GM12878 (cell line): ENCODE results near the gene IER5L. TPM values are rescaled to one million over a fixed set of nuclear protein-coding genes. Genes with fewer than 3 reads are reported as not detected.

Source experiments
- ATAC-seq: fragments of 200-7000 bp; cut with Tn5 transposase; 3 replicates; pipeline ENCODE4 v1.9.1; 2020; ENCODE audit warnings: mild to moderate bottlenecking, moderate library complexity
- BruUV-seq: library from RNA; stranded (reverse); fragments of 400-500 nt; replicated peaks from 2 replicates; lab custom pipeline; 2021; lab: Mats Ljungman, UMichigan
- CTCF ChIA-PET: fragments of 300-600 bp; sonication (Branson Sonifier 250); formaldehyde crosslinking; extraction: SDS; loops from one replicate; lab custom pipeline; 2021; ENCODE audit warnings: inconsistent platforms; lab: Yijun Ruan, JAX
- POLR2A ChIA-PET: fragments of 350-600 bp; formaldehyde crosslinking; extraction: SDS; loops from one replicate; lab custom pipeline; 2021; ENCODE audit warnings: inconsistent platforms; lab: Charles Lee
- RAD21 ChIA-PET: fragments of 300-600 bp; sonication (Branson Sonifier 250); formaldehyde crosslinking; loops from one replicate; lab custom pipeline; 2023; ENCODE audit warnings: antibody characterized with exemption; ENCODE audit not compliant: unreplicated experiment; lab: Charles Lee
- SMC1A ChIA-PET: fragments of 300-600 bp; sonication (Branson Sonifier 250); formaldehyde crosslinking; loops from one replicate; lab custom pipeline; 2023; ENCODE audit not compliant: unreplicated experiment, uncharacterized antibody; lab: Charles Lee
- DNase-seq: peaks from one replicate; pipeline ENCODE4 v3.0.0-alpha.2; 2011; ENCODE audit warnings: low read depth, low spot score
- FAIRE-seq: peaks from 3 replicates; lab custom pipeline; 2011; peaks lifted over from hg19 to GRCh38; lab: Jason Lieb, UNC
- H2AFZ ChIP-seq: 2 replicates; pipeline ENCODE4 v1.6.0; 2011; ENCODE audit warnings: low read depth, low read length, control low read depth; ENCODE audit not compliant: control insufficient read depth
- H3K27ac ChIP-seq: 2 replicates; pipeline ENCODE4 v1.5.1; 2011; ENCODE audit warnings: control low read depth; ENCODE audit not compliant: control insufficient read depth, insufficient read depth
- H3K27me3 ChIP-seq, 2 experiments: replicated peaks in 1 of 2; 2 replicates each; pipeline versions ENCODE4 v1.6.0 to v1.6.1; 2011; ENCODE audit warnings: low read length in 1 of 2; ENCODE audit not compliant: control insufficient read depth in 2 of 2, insufficient read depth in 2 of 2
- H3K36me3 ChIP-seq, 2 experiments: 2 replicates each; pipeline ENCODE4 v1.5.1; 2011; ENCODE audit warnings: low read length in 1 of 2; ENCODE audit not compliant: control insufficient read depth in 2 of 2, insufficient read depth in 2 of 2
- H3K4me1 ChIP-seq: 2 replicates; pipeline ENCODE4 v1.6.1; 2011; ENCODE audit warnings: mild to moderate bottlenecking, low read length, moderate library complexity, mixed read lengths; ENCODE audit not compliant: control insufficient read depth, insufficient read depth
- H3K4me2 ChIP-seq: 2 replicates; pipeline ENCODE4 v1.6.0; 2011; ENCODE audit warnings: control low read depth; ENCODE audit not compliant: control insufficient read depth, insufficient read depth
- H3K4me3 ChIP-seq: fragments of 200-600 bp; sonication (generic); 2 replicates; pipeline ENCODE4 v1.5.1; 2016
- H3K79me2 ChIP-seq: 2 replicates; pipeline ENCODE4 v1.6.0; 2011; ENCODE audit warnings: low read length; ENCODE audit not compliant: control insufficient read depth, insufficient read depth
- H3K9ac ChIP-seq: 2 replicates; pipeline ENCODE4 v1.8.0; 2011; ENCODE audit warnings: low read length, control low read depth, mixed read lengths; ENCODE audit not compliant: control insufficient read depth, insufficient read depth
- H3K9me3 ChIP-seq: replicated peaks from 3 replicates; pipeline ENCODE4 v1.5.1; 2011; ENCODE audit warnings: mild to moderate bottlenecking, low read length; ENCODE audit not compliant: control insufficient read depth, insufficient read depth
- H4K20me1 ChIP-seq: 2 replicates; pipeline ENCODE4 v1.6.0; 2011; ENCODE audit not compliant: control insufficient read depth, insufficient read depth
- ATF2 ChIP-seq: IDR thresholded peaks from 2 replicates; pipeline ENCODE4 v1.6.1; 2012; ENCODE audit warnings: low read length, inconsistent platforms
- E4F1 ChIP-seq: fragments of 450-650 bp; IDR thresholded peaks from 2 replicates; pipeline ENCODE4 v1.6.1; 2018; ENCODE audit warnings: borderline replicate concordance, mild to moderate bottlenecking; ENCODE audit not compliant: partially characterized antibody
- IKZF2 ChIP-seq, 2 experiments: fragments of 450-650 bp; IDR thresholded peaks; 2 replicates each; pipeline ENCODE4 v1.6.1; 2017; ENCODE audit warnings: mild to moderate bottlenecking in 2 of 2, moderate library complexity in 2 of 2
- MYC ChIP-seq: IDR thresholded peaks from 2 replicates; pipeline ENCODE4 v1.6.1; 2011; ENCODE audit warnings: mild to moderate bottlenecking, low read length, moderate library complexity, inconsistent platforms; ENCODE audit not compliant: insufficient read depth, insufficient replicate concordance, insufficient read length, severe bottlenecking
- NKRF ChIP-seq: fragments of 450-650 bp; conservative IDR thresholded peaks from 2 replicates; pipeline ENCODE4 v1.6.1; 2017; ENCODE audit warnings: mild to moderate bottlenecking, moderate library complexity
- NR2F1 ChIP-seq: fragments of 450-650 bp; conservative IDR thresholded peaks from 2 replicates; pipeline ENCODE4 v1.6.1; 2017; ENCODE audit warnings: mild to moderate bottlenecking
- NRF1 ChIP-seq: conservative IDR thresholded peaks from 2 replicates; pipeline ENCODE4 v1.6.1; 2011; ENCODE audit warnings: mild to moderate bottlenecking, low read depth, low read length, improper control_type of control experiment
- SMC3 ChIP-seq: IDR thresholded peaks from 2 replicates; pipeline ENCODE4 v1.6.1; 2011; ENCODE audit warnings: low read length, improper control_type of control experiment, borderline replicate concordance
- STAT1 ChIP-seq: fragments of 450-650 bp; conservative IDR thresholded peaks from 2 replicates; pipeline ENCODE4 v1.6.1; 2014; ENCODE audit warnings: antibody characterized with exemption, mild to moderate bottlenecking
- WGBS: methylation state at CpG from one replicate; pipeline ENCODE4 v1.1.6; 2016; ENCODE audit warnings: low lambda C conversion rate; ENCODE audit not compliant: insufficient replicate concordance, insufficient coverage; ENCODE audit errors: missing lambda C conversion rate; 5-methylcytosine and 5-hydroxymethylcytosine counted together
- in situ Hi-C: fragments of 300-500 bp; cut with MboI; formaldehyde crosslinking; loops from 9 replicates; pipeline ENCODE4 v1.14.3; 2018; ENCODE audit warnings: mixed read lengths
- intact Hi-C: fragments of 100-400 bp; cut with micrococcal nuclease; formaldehyde crosslinking; loops from one replicate; pipeline ENCODE4 v1.14.2; 2022; ENCODE audit not compliant: unreplicated experiment
- polyA plus RNA-seq, 11 experiments: library from polyadenylated mRNA; depleted of rRNA in 4 of 11; unstranded in 6 of 11; stranded (reverse) in 5 of 11; fragments of >200 nt; fragmentation: Nextera tagmentation in 4 of 11; fragmentation: Illumina TruSeq in 1 of 11; extraction: Ambion mirVana in 4 of 11; extraction: Trizol in 1 of 11; gene quantifications; 1 replicate in 1 of 11; 2 replicates in 10 of 11; pipeline versions ENCODE4 v1.2.1 to v1.2.3, GENCODE V29; 2011 to 2016; ENCODE audit warnings: inconsistent platforms in 2 of 11, missing spikeins in 2 of 11, low read depth in 1 of 11
- total RNA-seq, 4 experiments: library from RNA; depleted of rRNA in 3 of 4; stranded (reverse); fragments of >200 nt in 3 of 4; fragmentation: Illumina TruSeq in 1 of 4; extraction: Trizol in 1 of 4; gene quantifications; 2 replicates each; pipeline versions ENCODE4 v1.2.1 to v1.2.3, GENCODE V29; 2013 to 2021
- TF ChIP-seq, protein P1 (sequence below): IDR thresholded peaks from 2 replicates; pipeline ENCODE4 v1.6.1; 2012; ENCODE audit warnings: improper control_type of control experiment, low read depth, low read length; ENCODE audit not compliant: insufficient replicate concordance

The IER5L gene
- total and polyA plus RNA-seq, 10 of the 15 experiments (the other 5 are each of a cell fraction or from before 2014, with no cell fraction given): 0.04 to 1.4 (median 0.17) TPM

DNA sequence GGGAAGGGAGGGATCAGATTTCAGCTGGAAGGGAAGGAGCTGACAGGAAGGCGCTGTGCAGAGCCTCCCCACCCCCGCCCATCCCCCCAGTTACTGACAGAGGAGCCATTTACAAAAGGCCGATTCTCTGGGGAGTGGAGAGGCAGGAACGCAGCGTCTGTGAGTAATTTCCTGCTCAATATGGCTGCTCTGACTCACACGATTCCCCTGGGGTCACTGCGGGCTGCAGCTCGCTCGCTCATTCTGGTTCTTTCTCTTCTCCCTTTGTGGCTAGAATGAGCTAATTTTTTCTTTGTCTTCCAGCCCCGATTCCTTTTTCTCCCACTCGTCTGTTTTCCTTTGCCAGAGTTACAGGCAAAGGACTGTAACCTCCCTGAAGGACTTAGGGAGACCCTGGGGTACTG is 38.1 kb downstream of the IER5L start:
- SMC1A ChIA-PET: interaction anchor here (0.5 to 8.1 kb wide), 25 partner anchors 8 to 484 kb away, joined by 3 to 116 read pairs (median 5); partner anchors contain the start of genes C9orf50, IER5L, NTMT1 and SH3GLB2
- Histone ChIP-seq H3K9ac (peak overlapping the region; percentile 95), H3K4me1 (peaks cover 43% of the 10 kb centered on the region), H3K27ac (peak overlapping the region; percentile 100), H3K79me2 (peaks cover 7% of the 10 kb centered on the region), H3K4me2 (peak overlapping the region; percentile 100), H3K4me3 (peak overlapping the region; percentile 45), H3K27me3 (no peaks in the 10 kb centered on the region), H2AFZ (peak overlapping the region; percentile 84), H3K9me3 (no peaks in the 10 kb centered on the region), H4K20me1 (no peaks in the 10 kb centered on the region), H3K36me3 (peaks cover 0 to 27% of the 10 kb centered on the region in 2 experiments; a peak in 3 of 4 replicates)
- WGBS: under 1% methylated on average over 11 of the region's 11 CpGs
- FAIRE-seq (peak; percentile 97), ATAC-seq (peak; percentile 74), DNase-seq (peak; percentile 93)
- intact Hi-C loops: loop anchor here (1.0 to 5.0 kb wide), 5 partner anchors 35 to 642 kb away; no protein-coding TSS in a partner anchor
- CTCF ChIA-PET: interaction anchor here (0.6 to 11.0 kb wide), 30 partner anchors 9 to 651 kb away, joined by 3 to 273 read pairs (median 8); partner anchors contain the start of genes C9orf50, CRAT, IER5L and NTMT1
- TSS peak; percentile 76 for BruUV-seq
- RAD21 ChIA-PET: interaction anchor here (0.6 to 7.8 kb wide), 30 partner anchors 9 to 752 kb away, joined by 3 to 197 read pairs (median 5); partner anchors contain the start of genes DOLK, IER5L, NTMT1 and NUP188
- in situ Hi-C loops: no loop called here
- POLR2A ChIA-PET: interaction anchor here (0.5 to 2.7 kb wide), 22 partner anchors 9 to 968 kb away, joined by 3 to 21 read pairs (median 4); partner anchors contain the start of genes CRAT, IER5L, NTMT1 and PTPA
- TF ChIP-seq, protein P1, sequence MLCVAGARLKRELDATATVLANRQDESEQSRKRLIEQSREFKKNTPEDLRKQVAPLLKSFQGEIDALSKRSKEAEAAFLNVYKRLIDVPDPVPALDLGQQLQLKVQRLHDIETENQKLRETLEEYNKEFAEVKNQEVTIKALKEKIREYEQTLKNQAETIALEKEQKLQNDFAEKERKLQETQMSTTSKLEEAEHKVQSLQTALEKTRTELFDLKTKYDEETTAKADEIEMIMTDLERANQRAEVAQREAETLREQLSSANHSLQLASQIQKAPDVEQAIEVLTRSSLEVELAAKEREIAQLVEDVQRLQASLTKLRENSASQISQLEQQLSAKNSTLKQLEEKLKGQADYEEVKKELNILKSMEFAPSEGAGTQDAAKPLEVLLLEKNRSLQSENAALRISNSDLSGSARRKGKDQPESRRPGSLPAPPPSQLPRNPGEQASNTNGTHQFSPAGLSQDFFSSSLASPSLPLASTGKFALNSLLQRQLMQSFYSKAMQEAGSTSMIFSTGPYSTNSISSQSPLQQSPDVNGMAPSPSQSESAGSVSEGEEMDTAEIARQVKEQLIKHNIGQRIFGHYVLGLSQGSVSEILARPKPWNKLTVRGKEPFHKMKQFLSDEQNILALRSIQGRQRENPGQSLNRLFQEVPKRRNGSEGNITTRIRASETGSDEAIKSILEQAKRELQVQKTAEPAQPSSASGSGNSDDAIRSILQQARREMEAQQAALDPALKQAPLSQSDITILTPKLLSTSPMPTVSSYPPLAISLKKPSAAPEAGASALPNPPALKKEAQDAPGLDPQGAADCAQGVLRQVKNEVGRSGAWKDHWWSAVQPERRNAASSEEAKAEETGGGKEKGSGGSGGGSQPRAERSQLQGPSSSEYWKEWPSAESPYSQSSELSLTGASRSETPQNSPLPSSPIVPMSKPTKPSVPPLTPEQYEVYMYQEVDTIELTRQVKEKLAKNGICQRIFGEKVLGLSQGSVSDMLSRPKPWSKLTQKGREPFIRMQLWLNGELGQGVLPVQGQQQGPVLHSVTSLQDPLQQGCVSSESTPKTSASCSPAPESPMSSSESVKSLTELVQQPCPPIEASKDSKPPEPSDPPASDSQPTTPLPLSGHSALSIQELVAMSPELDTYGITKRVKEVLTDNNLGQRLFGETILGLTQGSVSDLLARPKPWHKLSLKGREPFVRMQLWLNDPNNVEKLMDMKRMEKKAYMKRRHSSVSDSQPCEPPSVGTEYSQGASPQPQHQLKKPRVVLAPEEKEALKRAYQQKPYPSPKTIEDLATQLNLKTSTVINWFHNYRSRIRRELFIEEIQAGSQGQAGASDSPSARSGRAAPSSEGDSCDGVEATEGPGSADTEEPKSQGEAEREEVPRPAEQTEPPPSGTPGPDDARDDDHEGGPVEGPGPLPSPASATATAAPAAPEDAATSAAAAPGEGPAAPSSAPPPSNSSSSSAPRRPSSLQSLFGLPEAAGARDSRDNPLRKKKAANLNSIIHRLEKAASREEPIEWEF: peak; percentile 82
- no peak for TF ChIP-seq E4F1
- TF ChIP-seq ATF2: peak; percentile 93
- TF ChIP-seq SMC3: no peak
- 0 out of 2 replicates have a peak, but pooled peaks have one; percentile 13 for TF ChIP-seq NKRF
- TF ChIP-seq STAT1: no peak
- TF ChIP-seq MYC: no peak
- peak; percentile 82 for TF ChIP-seq NR2F1
- TF ChIP-seq NRF1: no peak
- TF ChIP-seq IKZF2 (IDR thresholded peaks at IDR 0.05): peak; percentile 99
